ENCODE measurements around the gene TMEM17.

The TMEM17 gene

DNA sequence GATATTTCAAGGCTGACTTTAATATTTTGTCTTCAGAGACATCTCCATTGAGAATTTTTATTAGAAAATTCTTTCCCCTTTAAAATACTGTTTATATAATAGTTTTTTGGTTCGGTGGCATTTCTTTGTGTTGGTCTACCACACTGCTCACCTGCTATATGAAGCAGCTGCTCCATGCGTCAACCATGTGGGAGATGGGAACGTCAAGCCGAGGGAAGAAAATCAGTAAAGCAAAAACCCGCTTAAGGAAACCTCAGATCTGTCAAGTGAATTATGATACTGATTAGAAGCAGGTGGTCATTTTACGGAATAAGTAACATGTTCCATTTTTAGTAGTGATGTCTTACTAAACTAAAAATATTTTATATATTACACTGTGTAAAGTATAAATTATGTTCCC is 5.6 kb upstream of the TMEM17 start:
- DNase-seq (ENCODE audit: low read depth): no peak

DNA sequence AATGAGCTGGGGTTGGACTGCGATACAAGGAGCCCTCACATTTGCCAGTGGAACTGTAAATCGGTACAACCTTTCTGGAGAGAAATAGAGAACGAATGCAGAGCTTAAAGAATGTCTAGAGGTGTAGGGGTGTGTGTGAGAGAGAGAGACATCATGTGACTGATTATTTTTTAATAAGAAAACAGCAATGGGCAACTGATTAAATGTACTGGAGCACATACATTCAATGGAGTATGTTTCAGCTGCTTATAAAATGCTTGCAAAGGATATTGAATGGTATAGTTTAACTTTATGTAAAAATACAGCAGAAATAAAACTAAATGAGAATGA is 391 bp upstream of the TMEM17 start:
- no peak for DNase-seq (ENCODE audit: low read depth)

GRCh38 chr2:62505109-62505749 is 766 bp downstream of the TMEM17 start:
- DNase-seq (ENCODE audit: low read depth): no peak

- DNase-seq (ENCODE audit: low read depth): no peak
These were observed 1.3 kb downstream of the TMEM17 start for GRCh38 chr2:62504657-62505056.

DNA sequence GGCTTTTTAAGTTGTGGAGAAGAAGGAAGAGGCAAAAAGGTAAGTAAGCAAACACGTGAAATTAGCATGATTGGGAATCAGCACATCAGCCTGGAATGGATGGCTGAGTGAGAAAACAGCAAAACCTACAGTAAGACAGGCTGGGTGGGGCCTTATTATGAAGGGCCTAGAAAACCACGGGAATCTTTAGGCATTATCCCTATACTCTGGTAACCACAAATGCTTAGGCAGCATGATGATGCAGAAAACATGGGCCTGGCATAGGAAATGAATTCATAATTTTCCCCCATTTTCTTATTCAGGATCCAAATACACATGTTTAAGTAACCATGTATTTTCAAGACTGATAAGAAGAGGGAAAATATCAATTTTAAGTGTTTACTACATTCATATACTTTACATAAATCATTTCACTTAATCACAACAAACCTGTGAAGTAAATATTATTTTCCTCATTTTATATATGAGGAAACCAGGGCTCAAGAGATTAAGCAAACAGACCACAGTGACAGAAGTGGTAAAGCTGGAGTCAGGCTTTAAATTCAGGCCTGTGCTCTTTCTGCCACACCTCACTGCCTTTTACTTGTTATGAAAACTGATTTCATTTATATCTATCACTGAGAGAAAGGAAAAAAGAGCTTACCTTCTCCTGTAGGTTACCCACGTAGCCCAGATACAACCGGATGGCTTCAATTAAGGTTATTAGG is 4.0 kb downstream of the TMEM17 start:
- no peak for DNase-seq (ENCODE audit: low read depth)

DNA sequence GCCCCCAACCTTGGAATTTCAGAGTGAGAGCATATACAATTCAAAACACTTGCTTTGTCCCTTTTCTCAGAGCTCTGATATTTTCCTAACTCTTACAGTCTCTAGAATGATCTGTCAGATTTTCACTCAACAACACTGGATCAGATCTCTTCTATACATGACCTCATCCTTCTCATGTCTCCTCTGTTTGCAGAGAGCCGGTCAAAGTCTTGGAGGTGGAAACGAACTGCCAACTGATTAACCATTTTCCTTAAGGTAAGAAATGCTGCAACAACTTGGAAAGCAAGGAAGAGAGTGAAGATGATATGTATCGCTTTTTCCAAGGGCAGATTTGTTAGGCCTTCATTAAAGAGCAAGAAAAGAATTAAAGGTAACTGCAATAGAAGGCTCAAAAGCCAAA is 4.9 kb downstream of the TMEM17 start:
- DNase-seq (ENCODE audit: low read depth): no peak

DNA sequence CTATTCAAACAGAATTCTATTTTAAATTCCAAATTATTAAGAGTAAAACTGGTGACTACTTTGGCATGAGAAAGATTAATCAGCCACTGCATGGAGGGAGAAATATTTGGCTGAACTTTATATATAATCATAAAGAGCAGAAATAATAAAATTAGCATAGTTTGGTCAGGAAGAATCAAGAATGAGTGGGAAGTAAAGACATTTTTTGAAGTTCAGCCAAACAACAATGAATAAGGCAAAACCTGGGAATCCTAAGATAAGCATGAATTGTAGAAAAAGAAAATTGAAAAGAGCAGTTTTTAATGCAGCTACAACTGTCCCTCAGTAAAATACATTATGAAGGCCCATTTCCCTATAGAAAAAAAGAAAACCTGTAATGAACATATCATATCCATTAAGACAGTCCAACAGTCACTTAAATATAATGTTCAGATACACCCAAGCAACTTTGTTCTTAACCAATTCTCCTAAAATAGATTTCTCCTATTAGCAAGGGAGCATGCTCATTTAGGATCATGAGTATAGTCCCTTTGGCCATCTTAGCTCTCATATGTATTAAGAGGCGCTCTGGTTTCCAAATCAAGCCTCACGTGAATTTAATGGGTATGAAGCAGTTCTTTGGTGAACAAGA is 6.5 kb downstream of the TMEM17 start:
- no peak for DNase-seq (ENCODE audit: low read depth)

DNA sequence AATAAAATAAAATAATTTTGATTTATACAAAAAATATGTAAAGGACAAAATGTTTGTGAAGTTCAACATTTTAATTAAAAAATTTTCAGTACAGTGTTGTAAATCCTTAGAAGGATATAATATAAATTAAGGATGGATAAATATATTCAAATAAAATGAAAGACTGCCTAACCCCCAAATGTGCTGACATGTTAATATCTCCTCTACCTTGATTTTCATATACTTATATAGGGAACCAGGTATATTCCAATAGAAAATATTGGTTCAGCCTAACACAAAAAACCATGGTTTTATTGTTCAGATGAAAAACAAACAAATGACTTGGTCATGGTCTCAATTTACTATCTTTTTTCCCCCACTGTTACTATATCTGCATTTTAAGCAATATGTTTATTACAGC is 7.3 kb downstream of the TMEM17 start:
- DNase-seq (ENCODE audit: low read depth): no peak

- no peak for DNase-seq (ENCODE audit: low read depth)
These were observed 10.2 kb downstream of the TMEM17 start for GRCh38 chr2:62495761-62496160.

DNA sequence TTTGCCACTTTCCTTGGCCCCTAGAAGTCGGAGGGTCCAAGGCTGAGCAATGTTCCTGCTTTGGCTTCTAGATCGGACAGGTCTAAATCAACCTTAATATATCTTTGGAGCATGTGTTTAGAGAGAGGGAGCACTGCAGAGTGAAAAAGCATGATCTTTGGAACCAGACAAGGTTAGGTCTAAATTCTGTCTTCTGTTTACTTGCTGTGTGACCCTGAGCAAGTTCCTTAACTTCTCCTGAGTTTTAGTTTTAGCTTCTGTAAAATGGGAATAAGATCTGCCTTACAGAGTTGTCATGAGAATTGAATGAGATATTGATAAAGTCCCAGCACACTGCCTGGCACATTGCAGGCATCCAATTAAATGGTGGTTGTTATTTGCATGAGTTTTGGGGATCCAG is 13.9 kb downstream of the TMEM17 start:
- no peak for DNase-seq (ENCODE audit: low read depth)

- DNase-seq (ENCODE audit: low read depth): no peak
These were observed 16.3 kb downstream of the TMEM17 start for GRCh38 chr2:62489702-62490101.

DNA sequence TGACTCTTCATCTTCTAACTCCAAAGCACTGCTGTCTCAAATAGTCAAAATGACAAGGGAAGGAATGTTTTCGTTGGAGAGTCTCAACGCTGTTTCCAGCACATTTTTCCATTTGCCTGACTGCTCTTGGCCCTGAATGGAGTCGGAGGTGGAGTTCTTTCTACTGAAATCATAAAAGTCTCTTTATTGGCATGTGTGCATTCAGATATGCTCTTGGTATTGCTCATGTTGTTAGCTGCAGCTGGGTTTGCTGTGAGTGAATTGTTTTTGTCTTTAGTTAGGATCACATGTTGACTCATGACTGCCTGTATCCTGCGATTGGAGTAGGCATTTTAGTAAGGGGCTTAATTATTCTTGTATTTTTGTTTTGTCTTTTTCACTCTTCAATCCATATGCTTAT is 16.8 kb downstream of the TMEM17 start:
- DNase-seq (ENCODE audit: low read depth): no peak

- DNase-seq (ENCODE audit: low read depth): no peak
These were observed 19.6 kb downstream of the TMEM17 start for GRCh38 chr2:62486439-62486765.

GRCh38 chr2:62485761-62486438 is 20.1 kb downstream of the TMEM17 start:
- DNase-seq (ENCODE audit: low read depth): no peak

DNA sequence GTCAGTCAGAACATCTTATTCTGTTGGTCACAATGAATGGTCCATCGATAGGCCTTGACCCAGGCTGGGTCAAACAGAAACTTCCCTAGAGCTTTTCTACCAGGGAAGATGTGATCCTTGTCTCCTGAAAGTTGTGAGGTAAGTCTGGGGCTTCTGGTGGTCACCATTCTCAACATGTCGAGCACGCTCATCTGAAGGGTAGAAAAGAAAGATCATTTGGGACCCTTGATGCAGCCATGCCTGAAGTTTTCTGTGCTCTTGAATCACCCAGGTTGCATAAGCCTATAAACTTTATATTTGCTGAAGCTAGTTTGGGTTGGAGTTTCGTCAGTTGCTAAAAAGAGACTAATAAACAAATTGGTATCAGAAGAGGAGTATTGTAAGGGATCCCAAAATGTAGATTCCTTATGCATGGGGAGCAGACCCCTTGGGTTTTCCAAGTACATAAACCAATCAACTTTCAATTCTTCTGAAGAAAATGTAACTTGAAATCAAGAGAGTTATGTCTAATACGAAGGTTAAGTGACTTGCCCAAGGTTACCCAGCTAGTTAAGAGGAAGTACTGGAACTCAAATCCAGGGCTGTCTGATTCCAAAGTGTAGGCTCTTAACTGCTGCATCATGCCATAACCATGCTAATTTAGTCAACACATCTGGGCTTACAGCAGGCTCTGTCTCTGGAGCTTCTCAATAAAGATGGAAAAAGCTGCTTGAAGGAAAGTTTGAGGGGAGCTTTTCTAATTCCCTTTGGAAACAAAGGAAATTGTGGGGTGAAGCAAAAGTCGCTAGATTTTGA is 23.2 kb downstream of the TMEM17 start:
- no peak for DNase-seq (ENCODE audit: low read depth)

GRCh38 chr2:62479917-62480316 is 26.1 kb downstream of the TMEM17 start:
- no peak for DNase-seq (ENCODE audit: low read depth)

DNA sequence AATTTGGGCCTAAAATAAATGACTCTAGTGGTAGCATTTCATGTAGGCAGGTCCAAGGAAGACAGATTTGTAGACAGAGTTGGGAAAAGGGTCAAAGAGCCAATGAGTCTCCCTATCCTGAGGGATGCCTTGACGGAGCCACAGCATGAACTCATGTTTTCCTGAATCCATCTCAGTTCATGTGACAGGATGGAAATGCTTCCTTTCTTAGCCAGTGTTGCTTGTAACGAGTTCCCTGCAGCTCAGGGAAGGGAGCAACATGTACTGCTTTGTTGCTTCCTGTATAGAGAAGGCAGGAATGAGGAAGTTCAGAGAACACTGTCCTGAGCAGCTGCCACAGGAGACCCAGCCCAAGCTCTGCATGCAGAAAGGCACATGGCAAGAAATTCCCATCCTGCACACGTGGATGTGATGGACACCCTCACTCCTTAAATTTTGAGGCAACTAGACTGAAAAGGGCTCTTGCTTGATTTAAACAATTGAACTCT is 27.9 kb downstream of the TMEM17 start:
- DNase-seq (ENCODE audit: low read depth): no peak

GRCh38 chr2:62477573-62477972 is 28.4 kb downstream of the TMEM17 start:
- DNase-seq (ENCODE audit: low read depth): no peak

GRCh38 chr2:62475172-62476011 is 30.6 kb downstream of the TMEM17 start:
- DNase-seq (ENCODE audit: low read depth): no peak

GRCh38 chr2:62474176-62474575 is 31.8 kb downstream of the TMEM17 start:
- DNase-seq (ENCODE audit: low read depth): no peak

DNA sequence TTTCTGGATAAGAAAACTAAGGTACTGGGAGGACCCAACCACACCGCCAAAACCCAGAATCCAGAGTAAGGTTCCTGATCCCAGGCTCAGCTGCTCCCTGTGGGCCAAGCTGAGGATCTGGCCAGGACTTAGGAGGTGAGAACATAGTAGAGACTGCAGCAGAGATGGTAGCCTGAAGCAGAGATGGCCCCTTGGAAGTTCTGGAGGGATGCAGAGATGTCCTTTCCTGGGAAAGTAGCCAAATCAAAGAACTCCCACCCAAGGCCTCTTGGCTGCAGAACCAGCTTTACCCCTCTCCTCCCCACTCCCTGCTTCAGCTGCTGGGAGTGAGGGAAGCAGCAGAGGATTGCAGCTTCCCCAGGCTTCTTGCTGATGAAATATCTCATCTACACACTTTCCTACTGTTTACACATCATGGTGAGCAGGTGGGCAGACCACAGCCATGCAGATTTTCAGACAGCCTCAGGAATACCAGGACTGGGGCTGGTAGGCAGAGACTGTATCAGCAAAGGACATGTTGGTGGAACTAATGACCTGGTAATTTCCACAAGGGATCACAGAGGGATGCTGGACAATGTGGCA is 32.7 kb downstream of the TMEM17 start:
- DNase-seq (ENCODE audit: low read depth): no peak
